Neural progenitor cell (in vitro differentiated cells): ENCODE measurements around the gene COMMD7.

Experiments used
- CTCF ChIP-seq: fragments of 200-600 bp; sonication (generic); IDR thresholded peaks from 2 replicates; pipeline ENCODE4 v1.5.1; 2017; ENCODE audit warnings: antibody characterized with exemption, mild to moderate bottlenecking
- EZH2phosphoT487 ChIP-seq: fragments of 200-600 bp; sonication (generic); IDR thresholded peaks from 2 replicates; pipeline ENCODE4 v1.6.1; 2017; ENCODE audit warnings: antibody characterized with exemption

GRCh38 chr20:32789896-32790750 is 46.9 kb upstream of the COMMD7 start:
- TF ChIP-seq CTCF (peak; percentile 96), EZH2phosphoT487 (no peak)
